Fibroblast of lung (primary cell): ENCODE data around the gene PKP1.
A peak's percentile ranks its signal among the peaks of the same experiment; 100 is the strongest.

ENCODE experiments used
- CTCF ChIP-seq, 2 donors: IDR thresholded peaks in 1 of 2; conservative IDR thresholded peaks in 1 of 2; 1 replicate in 1 of 2; 2 replicates in 1 of 2; pipeline ENCODE4 v1.5.1; 2011 to 2012; ENCODE audit warnings: low read length in 2 of 2, control low read depth in 1 of 2, inconsistent platforms in 1 of 2, low read depth in 1 of 2, mild to moderate bottlenecking in 1 of 2
- EZH2 ChIP-seq: IDR thresholded peaks from 2 replicates; pipeline ENCODE4 v1.5.1; 2012; ENCODE audit warnings: low read length, control low read depth, mild to moderate bottlenecking; ENCODE audit errors: missing control alignments

DNA sequence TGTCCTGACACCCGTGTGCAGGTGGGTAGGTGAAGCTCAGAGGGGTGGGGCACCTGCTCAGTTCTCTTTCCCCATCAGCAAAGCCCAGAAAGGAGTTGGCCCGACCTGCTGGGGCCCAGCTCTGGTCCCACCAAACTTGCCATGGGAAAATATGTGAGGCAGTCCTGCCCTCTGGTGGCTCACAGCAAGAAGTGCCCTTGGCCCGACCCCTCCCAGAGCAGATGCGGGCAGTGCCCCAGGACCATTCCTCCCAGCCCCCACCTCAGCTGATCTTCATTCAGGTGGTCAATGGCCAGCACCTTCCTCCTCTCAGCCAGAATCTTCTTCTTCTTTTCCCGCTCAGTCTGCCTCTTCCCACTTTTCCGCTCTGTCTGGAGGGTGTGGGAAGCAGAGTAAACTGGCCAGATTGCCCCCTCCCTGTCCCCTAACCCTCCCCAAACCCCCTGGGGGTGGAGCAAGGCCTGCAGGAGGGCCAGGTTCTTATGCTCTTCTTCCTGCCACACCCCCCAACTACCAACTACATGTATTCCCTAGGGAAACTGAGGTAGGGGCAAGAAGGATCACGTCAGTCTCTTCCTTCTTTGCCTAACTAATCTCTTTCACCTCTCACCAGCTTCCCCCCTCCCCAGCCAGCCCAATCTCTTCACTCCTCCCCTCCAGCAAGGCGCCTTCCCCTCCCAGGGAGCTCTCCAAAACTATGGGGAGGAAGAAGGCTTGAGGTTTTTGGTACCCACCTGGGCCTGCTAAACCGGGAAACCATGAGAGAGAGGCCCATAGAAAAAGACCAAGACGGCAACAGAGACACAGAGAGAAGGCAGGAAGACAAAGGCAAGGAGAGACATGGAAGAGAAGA, 78.6 kb downstream of the PKP1 start:
- peak; percentile 74 to 83 for TF ChIP-seq CTCF (conservative IDR thresholded peaks at IDR 0.05 in 1 of 2, IDR thresholded peaks at IDR 0.05 in 1 of 2; ENCODE audit: low read depth in 1 of 2, low read length in 2 of 2)
- no peak for TF ChIP-seq EZH2
